Measurements from ENCODE around the gene ANO2. TPM values are rescaled to one million over a fixed set of nuclear protein-coding genes. Genes with fewer than 3 reads are reported as not detected.

ANO2 gene
- total RNA-seq, 3 donors from 2014 or later (not counting 1 experiment from before 2014, with no cell fraction given) = not detected

- ATAC-seq (no peak), DNase-seq (no peak)
- intact Hi-C loops (cut with micrococcal nuclease) = no loop called here
- no peak overlapping the region for H3K27ac Mint-ChIP-seq
- H3K36me3 Mint-ChIP-seq = no peaks in the 10 kb centered on the region
- no peaks in the 10 kb centered on the region for H3K27me3 ChIP-seq (ENCODE audit: control insufficient read depth, insufficient read depth, low read length)
- H3K4me1 ChIP-seq (ENCODE audit: control insufficient read depth, insufficient read depth, low read length) = no peaks in the 10 kb centered on the region
- H3K27ac ChIP-seq (ENCODE audit: low read length) = no peak overlapping the region
- 85% methylated on average over 3 of the region's 4 CpGs for WGBS (ENCODE audit: insufficient coverage)
- no peaks in the 10 kb centered on the region for H3K4me1 Mint-ChIP-seq
- H3K4me3 ChIP-seq (ENCODE audit: low read length) = no peak overlapping the region
- H3K9me3 ChIP-seq (ENCODE audit: control insufficient read depth, insufficient read depth, low read length) = no peaks in the 10 kb centered on the region
- no peaks in the 10 kb centered on the region for H3K9me3 Mint-ChIP-seq
- H3K27me3 Mint-ChIP-seq (ENCODE audit: low read depth in 2 of 2) = peaks cover 9 to 19% of the 10 kb centered on the region in 2 donors
- H3K36me3 ChIP-seq (ENCODE audit: control insufficient read depth, insufficient read depth, low read length) = no peaks in the 10 kb centered on the region
- no peak overlapping the region for H3K4me3 Mint-ChIP-seq
- TF ChIP-seq, protein P1, sequence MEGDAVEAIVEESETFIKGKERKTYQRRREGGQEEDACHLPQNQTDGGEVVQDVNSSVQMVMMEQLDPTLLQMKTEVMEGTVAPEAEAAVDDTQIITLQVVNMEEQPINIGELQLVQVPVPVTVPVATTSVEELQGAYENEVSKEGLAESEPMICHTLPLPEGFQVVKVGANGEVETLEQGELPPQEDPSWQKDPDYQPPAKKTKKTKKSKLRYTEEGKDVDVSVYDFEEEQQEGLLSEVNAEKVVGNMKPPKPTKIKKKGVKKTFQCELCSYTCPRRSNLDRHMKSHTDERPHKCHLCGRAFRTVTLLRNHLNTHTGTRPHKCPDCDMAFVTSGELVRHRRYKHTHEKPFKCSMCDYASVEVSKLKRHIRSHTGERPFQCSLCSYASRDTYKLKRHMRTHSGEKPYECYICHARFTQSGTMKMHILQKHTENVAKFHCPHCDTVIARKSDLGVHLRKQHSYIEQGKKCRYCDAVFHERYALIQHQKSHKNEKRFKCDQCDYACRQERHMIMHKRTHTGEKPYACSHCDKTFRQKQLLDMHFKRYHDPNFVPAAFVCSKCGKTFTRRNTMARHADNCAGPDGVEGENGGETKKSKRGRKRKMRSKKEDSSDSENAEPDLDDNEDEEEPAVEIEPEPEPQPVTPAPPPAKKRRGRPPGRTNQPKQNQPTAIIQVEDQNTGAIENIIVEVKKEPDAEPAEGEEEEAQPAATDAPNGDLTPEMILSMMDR (IDR thresholded peaks at IDR 0.05) = no peak
Measured at GRCh38 chr12:5636907-5637306, 308.2 kb downstream of the ANO2 start.

DNA sequence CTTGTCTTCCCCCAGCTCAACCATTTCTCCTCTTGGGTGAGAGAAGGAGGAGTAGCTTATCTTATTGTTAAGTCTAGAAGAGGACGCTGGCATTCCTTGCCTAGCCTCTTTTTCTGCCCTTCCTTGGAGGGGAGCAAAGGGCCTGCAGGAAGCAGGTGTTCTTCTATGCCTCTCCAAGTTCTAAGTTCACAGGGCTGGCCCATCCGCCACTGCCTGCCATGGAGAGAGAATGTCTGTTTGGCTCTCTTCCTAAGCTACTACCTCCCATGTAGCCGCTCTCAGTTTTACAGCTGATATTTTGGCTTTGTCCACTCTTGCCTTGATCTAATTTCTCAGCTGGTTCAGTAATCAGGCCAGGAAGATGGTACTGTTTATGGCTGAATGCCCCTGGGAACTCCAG is 312.0 kb downstream of the ANO2 start:
- Histone ChIP-seq H3K9me3 (ENCODE audit: control insufficient read depth, insufficient read depth, low read length) (no peaks in the 10 kb centered on the region), H3K36me3 (ENCODE audit: control insufficient read depth, insufficient read depth, low read length) (no peaks in the 10 kb centered on the region), H3K27me3 (ENCODE audit: control insufficient read depth, insufficient read depth, low read length) (no peaks in the 10 kb centered on the region), H3K27ac (ENCODE audit: low read length) (no peak overlapping the region), H3K4me1 (ENCODE audit: control insufficient read depth, insufficient read depth, low read length) (no peaks in the 10 kb centered on the region), H3K4me3 (ENCODE audit: low read length) (no peak overlapping the region)
- H3K36me3 Mint-ChIP-seq = no peaks in the 10 kb centered on the region
- TF ChIP-seq, protein P1 (IDR thresholded peaks at IDR 0.05) = no peak
- intact Hi-C loops (cut with micrococcal nuclease) = no loop called here
- DNase-seq = no peak
- peaks cover 4 to 16% of the 10 kb centered on the region in 2 donors for H3K27me3 Mint-ChIP-seq (ENCODE audit: low read depth in 2 of 2)
- no peak for ATAC-seq
- H3K4me3 Mint-ChIP-seq = no peak overlapping the region
- H3K27ac Mint-ChIP-seq = no peak overlapping the region
- H3K4me1 Mint-ChIP-seq = no peaks in the 10 kb centered on the region
- WGBS (ENCODE audit: insufficient coverage) = 87% methylated on average over 3 of the region's 3 CpGs
- no peaks in the 10 kb centered on the region for H3K9me3 Mint-ChIP-seq

- Histone ChIP-seq H3K27ac (ENCODE audit: low read length) (no peak overlapping the region), H3K9me3 (ENCODE audit: control insufficient read depth, insufficient read depth, low read length) (no peaks in the 10 kb centered on the region), H3K4me1 (ENCODE audit: control insufficient read depth, insufficient read depth, low read length) (no peaks in the 10 kb centered on the region), H3K27me3 (ENCODE audit: control insufficient read depth, insufficient read depth, low read length) (no peaks in the 10 kb centered on the region), H3K36me3 (ENCODE audit: control insufficient read depth, insufficient read depth, low read length) (no peaks in the 10 kb centered on the region), H3K4me3 (ENCODE audit: low read length) (no peak overlapping the region)
- intact Hi-C loops (cut with micrococcal nuclease) = no loop called here
- no peak for DNase-seq
- H3K27me3 Mint-ChIP-seq (ENCODE audit: low read depth in 2 of 2) = peaks cover 4 to 17% of the 10 kb centered on the region in 2 donors
- no peak for ATAC-seq
- H3K9me3 Mint-ChIP-seq = no peaks in the 10 kb centered on the region
- no peaks in the 10 kb centered on the region for H3K4me1 Mint-ChIP-seq
- no peak overlapping the region for H3K4me3 Mint-ChIP-seq
- 100% methylated on average over 1 of the region's 2 CpGs for WGBS (ENCODE audit: insufficient coverage)
- TF ChIP-seq, protein P1 (IDR thresholded peaks at IDR 0.05) = no peak
- no peak overlapping the region for H3K27ac Mint-ChIP-seq
- no peaks in the 10 kb centered on the region for H3K36me3 Mint-ChIP-seq
Measured at GRCh38 chr12:5632453-5632852, 312.6 kb downstream of the ANO2 start.

DNA sequence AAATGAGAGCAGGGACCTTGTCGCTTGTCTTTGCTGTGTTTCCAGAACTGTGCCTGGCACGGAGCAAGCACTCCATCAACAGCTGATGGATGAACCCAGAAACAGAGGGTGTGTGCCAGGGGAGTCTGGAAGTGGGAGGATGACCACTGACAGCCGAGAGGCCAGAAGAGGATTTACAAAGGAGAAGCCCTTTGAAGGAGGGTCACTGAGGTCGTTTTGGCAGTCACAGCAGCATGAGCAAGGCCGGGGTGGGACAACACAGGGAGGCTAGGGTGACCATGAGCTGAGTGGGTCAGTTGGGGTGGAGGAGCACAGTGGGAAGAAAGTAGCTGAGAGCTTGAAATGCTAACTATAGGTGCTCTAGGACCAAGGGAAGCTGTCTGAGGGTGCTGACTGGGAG is 313.6 kb downstream of the ANO2 start:
- H3K36me3 Mint-ChIP-seq = no peaks in the 10 kb centered on the region
- H3K4me3 Mint-ChIP-seq = no peak overlapping the region
- Histone ChIP-seq H3K27me3 (ENCODE audit: control insufficient read depth, insufficient read depth, low read length) (no peaks in the 10 kb centered on the region), H3K4me3 (ENCODE audit: low read length) (no peak overlapping the region), H3K9me3 (ENCODE audit: control insufficient read depth, insufficient read depth, low read length) (no peaks in the 10 kb centered on the region), H3K36me3 (ENCODE audit: control insufficient read depth, insufficient read depth, low read length) (no peaks in the 10 kb centered on the region), H3K27ac (ENCODE audit: low read length) (no peak overlapping the region), H3K4me1 (ENCODE audit: control insufficient read depth, insufficient read depth, low read length) (no peaks in the 10 kb centered on the region)
- H3K9me3 Mint-ChIP-seq = no peaks in the 10 kb centered on the region
- no peak for ATAC-seq
- DNase-seq = no peak
- intact Hi-C loops (cut with micrococcal nuclease) = no loop called here
- H3K27me3 Mint-ChIP-seq (ENCODE audit: low read depth in 2 of 2) = peaks cover 4 to 22% of the 10 kb centered on the region in 2 donors
- H3K27ac Mint-ChIP-seq = no peak overlapping the region
- TF ChIP-seq, protein P1 (IDR thresholded peaks at IDR 0.05) = no peak
- 78% methylated on average over 5 of the region's 5 CpGs for WGBS (ENCODE audit: insufficient coverage)
- H3K4me1 Mint-ChIP-seq = no peaks in the 10 kb centered on the region
